Endothelial cell of umbilical vein (primary cell): ENCODE data around the gene DIS3L2. TPM values are rescaled to one million over a fixed set of nuclear protein-coding genes. Genes with fewer than 3 reads are reported as not detected.

ENCODE experiments used
- BruUV-seq: library from RNA; stranded (reverse); fragments of 400-500 nt; replicated peaks from 2 replicates; lab custom pipeline; 2021; lab: Mats Ljungman, UMichigan
- CTCF ChIA-PET: fragments of 300-600, 350-600 bp; sonication (Branson Sonifier 250); formaldehyde crosslinking; loops from one replicate; lab custom pipeline; 2021; ENCODE audit warnings: antibody characterized with exemption, inconsistent platforms; lab: Charles Lee
- POLR2A ChIA-PET: fragments of 300-600, 350-600 bp; sonication (Branson Sonifier 250); formaldehyde crosslinking; loops from one replicate; lab custom pipeline; 2021; ENCODE audit warnings: antibody characterized with exemption, inconsistent platforms; lab: Charles Lee
- DNase-seq: peaks from one replicate; pipeline ENCODE4 v3.0.0-alpha.2; 2011; ENCODE audit warnings: low read depth, low spot score
- FAIRE-seq: peaks from 2 replicates; lab custom pipeline; 2011; peaks lifted over from hg19 to GRCh38; lab: Jason Lieb, UNC
- H2AFZ ChIP-seq: 2 replicates; pipeline ENCODE4 v1.6.0; 2012; ENCODE audit warnings: low read depth, low read length, control low read depth, inconsistent platforms
- H3K27ac ChIP-seq: 2 replicates; pipeline ENCODE4 v1.5.1; 2011; ENCODE audit warnings: low read depth, mild to moderate bottlenecking, control low read depth, low read length, moderate library complexity; ENCODE audit not compliant: insufficient read depth
- H3K27me3 ChIP-seq, 2 experiments: 2 replicates each; pipeline versions ENCODE4 v1.6.0 to v1.6.1; 2011; ENCODE audit warnings: low read length in 2 of 2, mixed read lengths in 1 of 2; ENCODE audit not compliant: control insufficient read depth in 2 of 2, insufficient read depth in 2 of 2
- H3K36me3 ChIP-seq, 2 experiments: 2 replicates in 1 of 2; 3 replicates in 1 of 2; pipeline ENCODE4 v1.5.1; 2011; ENCODE audit warnings: low read length in 2 of 2, mild to moderate bottlenecking in 1 of 2, moderate library complexity in 1 of 2; ENCODE audit not compliant: control insufficient read depth in 2 of 2, insufficient read depth in 2 of 2; ENCODE audit errors: extremely low read depth in 1 of 2
- H3K4me1 ChIP-seq: 3 replicates; pipeline ENCODE4 v1.5.1; 2011; ENCODE audit warnings: mild to moderate bottlenecking, low read length; ENCODE audit not compliant: control insufficient read depth, insufficient read depth; ENCODE audit errors: extremely low read depth
- H3K4me2 ChIP-seq: 2 replicates; pipeline ENCODE4 v1.6.1; 2011; ENCODE audit warnings: low read length, control low read depth, mixed read lengths; ENCODE audit not compliant: insufficient read depth
- H3K4me3 ChIP-seq, 3 experiments: fragments of 200-600 bp in 1 of 3; sonication (generic), shearing (Covaris generic) in 1 of 3; replicated peaks in 1 of 3; 2 replicates each; pipeline ENCODE4 v1.5.1; 2011 to 2016; ENCODE audit warnings: control low read depth in 3 of 3, low read length in 3 of 3, mild to moderate bottlenecking in 2 of 3, inconsistent platforms in 1 of 3, low read depth in 1 of 3, moderate library complexity in 1 of 3; ENCODE audit not compliant: insufficient read depth in 1 of 3
- H3K79me2 ChIP-seq: 2 replicates; pipeline ENCODE4 v1.6.0; 2012; ENCODE audit warnings: low read length, inconsistent platforms; ENCODE audit not compliant: control insufficient read depth, insufficient read depth
- H3K9ac ChIP-seq: replicated peaks from 2 replicates; pipeline ENCODE3; 2011; ENCODE audit warnings: low read length, control low read depth; ENCODE audit not compliant: insufficient read depth; ENCODE audit errors: extremely low read depth
- H3K9me1 ChIP-seq: replicated peaks from 3 replicates; pipeline ENCODE4 v1.6.0; 2011; ENCODE audit warnings: mild to moderate bottlenecking, low read length; ENCODE audit not compliant: control insufficient read depth, insufficient read depth; ENCODE audit errors: extremely low read depth
- H3K9me3 ChIP-seq: replicated peaks from 2 replicates; pipeline ENCODE4 v1.5.1; 2012; ENCODE audit warnings: low read length, inconsistent platforms; ENCODE audit not compliant: control insufficient read depth, insufficient read depth
- H4K20me1 ChIP-seq: replicated peaks from 2 replicates; pipeline ENCODE3; 2011; ENCODE audit warnings: mild to moderate bottlenecking, low read length; ENCODE audit not compliant: control insufficient read depth, insufficient read depth; ENCODE audit errors: extremely low read depth
- EZH2 ChIP-seq: IDR thresholded peaks from 2 replicates; pipeline ENCODE4 v1.6.1; 2012; ENCODE audit warnings: borderline replicate concordance, low read depth, mild to moderate bottlenecking, moderate library complexity, low read length, inconsistent platforms; ENCODE audit not compliant: severe bottlenecking
- FOS ChIP-seq: IDR thresholded peaks from 2 replicates; pipeline ENCODE4 v1.6.1; 2011; ENCODE audit warnings: mild to moderate bottlenecking, low read length, moderate library complexity, borderline replicate concordance; ENCODE audit not compliant: insufficient read depth
- GATA2 ChIP-seq: IDR thresholded peaks from 2 replicates; pipeline ENCODE4 v1.7.0; 2011; ENCODE audit warnings: low read depth, mild to moderate bottlenecking, moderate library complexity, mixed read lengths, low read length; ENCODE audit not compliant: insufficient read length, insufficient read depth
- JUN ChIP-seq: IDR thresholded peaks from 2 replicates; pipeline ENCODE4 v1.6.1; 2011; ENCODE audit warnings: borderline replicate concordance, low read depth; ENCODE audit not compliant: insufficient read length, insufficient read depth
- MYC ChIP-seq: IDR thresholded peaks from one replicate; pipeline ENCODE4 v1.6.1; 2011; ENCODE audit warnings: mild to moderate bottlenecking, low read depth, low read length
- POLR2A ChIP-seq: IDR thresholded peaks from 2 replicates; pipeline ENCODE4 v1.6.1; 2012; ENCODE audit warnings: low read depth, mild to moderate bottlenecking, control low read depth, low read length
- POLR2AphosphoS5 ChIP-seq: IDR thresholded peaks from 2 replicates; pipeline ENCODE4 v1.6.1; 2012; ENCODE audit warnings: low read depth, mild to moderate bottlenecking, control low read depth, low read length, moderate library complexity; ENCODE audit not compliant: insufficient read depth
- dilution Hi-C: fragments of 300-500 bp; cut with MboI; formaldehyde crosslinking; loops from one replicate; pipeline ENCODE4 v1.15.0; 2019; ENCODE audit warnings: low sequenced_read_pairs; ENCODE audit not compliant: extremely low pct_ligation_motif_present
- intact Hi-C: fragments of 100-400 bp; cut with micrococcal nuclease; formaldehyde crosslinking; loops from one replicate; pipeline ENCODE4 v1.10.0; 2022
- polyA plus RNA-seq, 4 experiments: library from polyadenylated mRNA; depleted of rRNA in 3 of 4; stranded (reverse) in 3 of 4; unstranded in 1 of 4; fragments of >200 nt; gene quantifications; 2 replicates each; pipeline versions ENCODE4 v1.2.1 to v1.2.3, GENCODE V29; 2011 to 2012; ENCODE audit warnings: missing spikeins in 1 of 4
- total RNA-seq: library from RNA; stranded (reverse); gene quantifications from 2 replicates; pipeline ENCODE4 v1.2.3, GENCODE V29; 2021
- TF ChIP-seq, protein P1 (sequence below), 2 donors: IDR thresholded peaks; 1 replicate in 1 of 2; 2 replicates in 1 of 2; pipeline ENCODE4 v1.5.1; 2011; ENCODE audit warnings: low read length in 2 of 2, mild to moderate bottlenecking in 2 of 2, moderate library complexity in 2 of 2, control low read depth in 1 of 2, inconsistent platforms in 1 of 2, low read depth in 1 of 2; ENCODE audit not compliant: insufficient read depth in 1 of 2; ENCODE audit errors: extremely low read depth in 1 of 2

The DIS3L2 gene
- total and polyA plus RNA-seq, 2 donors (not counting 3 experiments of a cell fraction or from before 2014, with no cell fraction given) = 14.6 to 31.2 TPM

DNA sequence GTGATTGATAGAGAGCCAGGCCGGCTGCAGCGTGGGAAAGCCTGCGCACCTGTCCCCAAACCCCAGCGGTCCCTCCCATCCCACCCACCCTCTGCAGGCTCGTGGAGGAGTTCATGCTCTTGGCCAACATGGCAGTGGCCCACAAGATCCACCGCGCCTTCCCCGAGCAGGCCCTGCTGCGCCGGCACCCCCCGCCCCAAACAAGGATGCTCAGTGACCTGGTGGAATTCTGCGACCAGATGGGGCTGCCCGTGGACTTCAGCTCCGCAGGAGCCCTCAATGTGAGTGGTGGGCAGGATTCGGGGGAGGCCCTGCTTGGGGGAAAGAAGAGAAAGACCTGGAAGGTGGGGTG lies 368.2 kb downstream of the DIS3L2 start:
- Histone ChIP-seq H3K9me3 (no peaks in the 10 kb centered on the region), H3K27me3 (no peaks in the 10 kb centered on the region), H3K4me2 (no peak overlapping the region), H3K79me2 (no peaks in the 10 kb centered on the region), H3K9ac (no peak overlapping the region), H4K20me1 (no peaks in the 10 kb centered on the region), H3K4me1 (no peaks in the 10 kb centered on the region), H3K27ac (no peak overlapping the region), H3K9me1 (no peaks in the 10 kb centered on the region), H3K36me3 (peaks cover 0 to 1% of the 10 kb centered on the region in 2 experiments), H2AFZ (no peak overlapping the region), H3K4me3 (no peak overlapping the region)
- CTCF ChIA-PET = interaction anchor here (0.9 to 6.3 kb wide), 5 partner anchors 14 to 429 kb away, joined by 3 to 54 read pairs (median 3); no protein-coding TSS in a partner anchor
- TF ChIP-seq FOS (no peak), GATA2 (no peak), MYC (no peak), POLR2AphosphoS5 (no peak), JUN (no peak), POLR2A (no peak), EZH2 (no peak)
- TF ChIP-seq, protein P1, sequence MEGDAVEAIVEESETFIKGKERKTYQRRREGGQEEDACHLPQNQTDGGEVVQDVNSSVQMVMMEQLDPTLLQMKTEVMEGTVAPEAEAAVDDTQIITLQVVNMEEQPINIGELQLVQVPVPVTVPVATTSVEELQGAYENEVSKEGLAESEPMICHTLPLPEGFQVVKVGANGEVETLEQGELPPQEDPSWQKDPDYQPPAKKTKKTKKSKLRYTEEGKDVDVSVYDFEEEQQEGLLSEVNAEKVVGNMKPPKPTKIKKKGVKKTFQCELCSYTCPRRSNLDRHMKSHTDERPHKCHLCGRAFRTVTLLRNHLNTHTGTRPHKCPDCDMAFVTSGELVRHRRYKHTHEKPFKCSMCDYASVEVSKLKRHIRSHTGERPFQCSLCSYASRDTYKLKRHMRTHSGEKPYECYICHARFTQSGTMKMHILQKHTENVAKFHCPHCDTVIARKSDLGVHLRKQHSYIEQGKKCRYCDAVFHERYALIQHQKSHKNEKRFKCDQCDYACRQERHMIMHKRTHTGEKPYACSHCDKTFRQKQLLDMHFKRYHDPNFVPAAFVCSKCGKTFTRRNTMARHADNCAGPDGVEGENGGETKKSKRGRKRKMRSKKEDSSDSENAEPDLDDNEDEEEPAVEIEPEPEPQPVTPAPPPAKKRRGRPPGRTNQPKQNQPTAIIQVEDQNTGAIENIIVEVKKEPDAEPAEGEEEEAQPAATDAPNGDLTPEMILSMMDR (IDR thresholded peaks at IDR 0.05; ENCODE audit: extremely low read depth in 1 of 2, insufficient read depth in 1 of 2, low read depth in 1 of 2, low read length in 2 of 2) = no peak
- FAIRE-seq (no peak), DNase-seq (no peak)
- dilution Hi-C loops = no loop called here
- BruUV-seq = no TSS peak
- intact Hi-C loops = no loop called here
- POLR2A ChIA-PET = no interaction called here
